GM20000 (cell line): ENCODE measurements around the gene SCT.

ENCODE experiments used
- DNase-seq: peaks from one replicate; pipeline ENCODE4 v3.0.0; 2012; ENCODE audit warnings: low spot score
- CTCF ChIP-seq: IDR thresholded peaks from 2 replicates; pipeline ENCODE4 v1.5.1; 2012; ENCODE audit warnings: mild to moderate bottlenecking, control low read depth; ENCODE audit errors: extremely low read depth, missing control alignments

SCT gene

GRCh38 chr11:636511-637332 is 9.7 kb upstream of the SCT start, which contains the start of gene DRD4:
Gene DRD4 (plus strand): TSS chr11:637269. CDS start chr11:637305, 36 bp downstream.
- DNase-seq = no peak
- TF ChIP-seq CTCF = no peak

GRCh38 chr11:635945-636510 is 9.0 kb upstream of the SCT start:
- no peak for DNase-seq
- no peak for TF ChIP-seq CTCF

GRCh38 chr11:630871-631270 is 3.9 kb upstream of the SCT start:
- TF ChIP-seq CTCF = no peak

GRCh38 chr11:629237-629583 is 2.2 kb upstream of the SCT start:
- DNase-seq = peak; percentile 75
- TF ChIP-seq CTCF = no peak

More at GRCh38 chr11:630871-631270, 3.9 kb upstream of the SCT start:
- no peak for DNase-seq

GRCh38 chr11:628056-628455 is 1.1 kb upstream of the SCT start:
- DNase-seq = no peak
- no peak for TF ChIP-seq CTCF

- TF ChIP-seq CTCF = no peak
- DNase-seq = no peak
Observed at GRCh38 chr11:627308-627576, 261 bp upstream of the SCT start.

GRCh38 chr11:625636-626268 is 1.2 kb downstream of the SCT start:
- TF ChIP-seq CTCF = no peak
- no peak for DNase-seq
